Measurements from ENCODE around the gene RGS19. TPM values are rescaled to one million over a fixed set of nuclear protein-coding genes. Genes with fewer than 3 reads are reported as not detected.
"Not testable (repeated sequence)": the region's sequence is repeated elsewhere in the genome, so short reads cannot be mapped to it uniquely, and the experiment has no call there.

RGS19 gene
- total RNA-seq: 57.5 TPM
- long read RNA-seq, transcript RGS19-202 (6 exons, 1,593 nt): major isoform, 76 of 160 reads
- long read RNA-seq, transcript RGS19-201 (6 exons, 1,510 nt): minor isoform, 19 of 160 reads
- long read RNA-seq, partial matches to known transcripts: 23 of 160 reads
- long read RNA-seq, other reads (novel, unspliced or antisense): 41 of 160 reads

GRCh38 chr20:64079273-64080012 lies at the start of gene RGS19:
Gene RGS19 (minus strand): TSS chr20:64079518. CDS start chr20:64076886, 2,632 bp downstream.
- peak; percentile 67 for ATAC-seq
- Histone ChIP-seq H3K27ac (peak within 1 kb of the TSS; percentile 84), H3K36me3 (peaks cover 17% of the 10 kb centered on the region), H3K9me3 (no peaks in the 10 kb centered on the region), H3K4me1 (peaks cover 52% of the 10 kb centered on the region), H3K4me3 (peak within 1 kb of the TSS; percentile 82), H3K27me3 (ENCODE audit: low read depth) (peaks cover 8% of the 10 kb centered on the region)
- peak; percentile 91 for DNase-seq
- TF ChIP-seq CTCF (IDR thresholded peaks at IDR 0.05): no peak
- intact Hi-C loops (cut with DNase I): no loop called here

GRCh38 chr20:64123517-64123916 lies 44.2 kb upstream of the RGS19 start:
- H3K36me3 ChIP-seq; H3K4me3 ChIP-seq; DNase-seq; H3K9me3 ChIP-seq; intact Hi-C loops (cut with DNase I); H3K27ac ChIP-seq; H3K4me1 ChIP-seq; ATAC-seq: not testable (repeated sequence)
- peaks cover 22% of the 10 kb centered on the region for H3K27me3 ChIP-seq (ENCODE audit: low read depth)

- H3K27ac ChIP-seq; H3K9me3 ChIP-seq; H3K4me1 ChIP-seq; DNase-seq; intact Hi-C loops (cut with DNase I); H3K36me3 ChIP-seq; H3K4me3 ChIP-seq; ATAC-seq: not testable (repeated sequence)
- H3K27me3 ChIP-seq (ENCODE audit: low read depth): peaks cover 22% of the 10 kb centered on the region
These were observed 43.6 kb upstream of the RGS19 start for GRCh38 chr20:64122927-64123326.

GRCh38 chr20:64121586-64121985 lies 42.3 kb upstream of the RGS19 start:
- Histone ChIP-seq H3K4me3 (no peak overlapping the region), H3K4me1 (peaks cover 8% of the 10 kb centered on the region), H3K9me3 (no peaks in the 10 kb centered on the region), H3K27ac (no peak overlapping the region), H3K27me3 (ENCODE audit: low read depth) (peaks cover 22% of the 10 kb centered on the region), H3K36me3 (no peaks in the 10 kb centered on the region)
- TF ChIP-seq CTCF (IDR thresholded peaks at IDR 0.05): no peak
- intact Hi-C loops (cut with DNase I): no loop called here
- no peak for ATAC-seq
- no peak for DNase-seq

- peak; percentile 25 to 28 for ATAC-seq
- Histone ChIP-seq H3K9me3 (no peaks in the 10 kb centered on the region), H3K4me3 (no peak overlapping the region), H3K27ac (no peak overlapping the region), H3K27me3 (ENCODE audit: low read depth) (peaks cover 19% of the 10 kb centered on the region), H3K4me1 (peaks cover 8% of the 10 kb centered on the region), H3K36me3 (no peaks in the 10 kb centered on the region)
- TF ChIP-seq CTCF (IDR thresholded peaks at IDR 0.05): no peak
- intact Hi-C loops (cut with DNase I): no loop called here
- peak; percentile 37 for DNase-seq
These were observed 40.5 kb upstream of the RGS19 start for GRCh38 chr20:64119681-64120341.

- Histone ChIP-seq H3K4me3 (no peak overlapping the region), H3K27ac (no peak overlapping the region), H3K4me1 (peaks cover 8% of the 10 kb centered on the region), H3K27me3 (ENCODE audit: low read depth) (peaks cover 17% of the 10 kb centered on the region), H3K9me3 (no peaks in the 10 kb centered on the region), H3K36me3 (no peaks in the 10 kb centered on the region)
- ATAC-seq (no peak), DNase-seq (peak; percentile 24)
- TF ChIP-seq CTCF (IDR thresholded peaks at IDR 0.05): no peak
- intact Hi-C loops (cut with DNase I): no loop called here
These were observed 40.0 kb upstream of the RGS19 start for GRCh38 chr20:64119301-64119680.

- H3K4me1 ChIP-seq; H3K4me3 ChIP-seq; ATAC-seq; H3K27ac ChIP-seq; H3K36me3 ChIP-seq; H3K9me3 ChIP-seq; intact Hi-C loops (cut with DNase I): not testable (repeated sequence)
- peak; percentile 9 for DNase-seq
- H3K27me3 ChIP-seq (ENCODE audit: low read depth): peaks cover 17% of the 10 kb centered on the region
These were observed 38.1 kb upstream of the RGS19 start for GRCh38 chr20:64117432-64117777.

All from lower lobe of right lung (tissue), 2 donors.